Lung microvascular endothelial cell (primary cell): ENCODE results near the gene PDP2. TPM values are rescaled to one million over a fixed set of nuclear protein-coding genes. Genes with fewer than 3 reads are reported as not detected.
"Not testable (repeated sequence)": the region's sequence is repeated elsewhere in the genome, so short reads cannot be mapped to it uniquely, and the experiment has no call there.

Source experiments
- DNase-seq, 2 donors: peaks; one replicate each; pipeline versions ENCODE4 v3.0.0 to v3.0.0-alpha.2; 2010; ENCODE audit warnings: low read depth in 2 of 2
- total RNA-seq: library from RNA; depleted of rRNA; stranded (reverse); fragments of >200 nt; gene quantifications from 2 replicates; pipeline ENCODE4 v1.2.1, GENCODE V29; 2014

PDP2 gene
- total RNA-seq, 1 donor from 2014 or later = 6.7 TPM

GRCh38 chr16:66853261-66854139 lies 26.8 kb upstream of the PDP2 start:
- DNase-seq = no peak

GRCh38 chr16:66856184-66856730 lies 24.1 kb upstream of the PDP2 start:
- DNase-seq = no peak

GRCh38 chr16:66856801-66857200 lies 23.5 kb upstream of the PDP2 start:
- no peak for DNase-seq

DNA sequence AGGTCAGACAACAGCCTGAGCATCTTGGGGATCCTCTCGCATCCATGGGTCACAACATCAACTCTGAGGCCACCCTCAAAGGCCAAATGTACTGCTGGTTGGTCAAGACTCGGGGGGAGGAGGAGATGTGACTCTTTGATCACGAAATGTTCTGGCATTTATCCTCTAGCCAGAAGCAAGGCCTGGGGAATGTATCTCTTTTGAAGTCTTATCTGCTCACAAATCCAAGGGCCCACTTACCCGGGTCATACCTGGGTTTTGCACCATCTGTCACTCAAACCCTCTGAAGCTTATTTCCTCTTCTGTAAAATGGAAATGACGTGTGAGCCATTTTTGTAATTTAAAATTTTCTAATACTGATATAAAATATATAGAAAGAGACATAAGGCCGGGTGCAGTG lies 22.9 kb upstream of the PDP2 start:
- DNase-seq = no peak

- peak; percentile 56 to 89 for DNase-seq
Measured at GRCh38 chr16:66858740-66859396, 21.4 kb upstream of the PDP2 start.

DNA sequence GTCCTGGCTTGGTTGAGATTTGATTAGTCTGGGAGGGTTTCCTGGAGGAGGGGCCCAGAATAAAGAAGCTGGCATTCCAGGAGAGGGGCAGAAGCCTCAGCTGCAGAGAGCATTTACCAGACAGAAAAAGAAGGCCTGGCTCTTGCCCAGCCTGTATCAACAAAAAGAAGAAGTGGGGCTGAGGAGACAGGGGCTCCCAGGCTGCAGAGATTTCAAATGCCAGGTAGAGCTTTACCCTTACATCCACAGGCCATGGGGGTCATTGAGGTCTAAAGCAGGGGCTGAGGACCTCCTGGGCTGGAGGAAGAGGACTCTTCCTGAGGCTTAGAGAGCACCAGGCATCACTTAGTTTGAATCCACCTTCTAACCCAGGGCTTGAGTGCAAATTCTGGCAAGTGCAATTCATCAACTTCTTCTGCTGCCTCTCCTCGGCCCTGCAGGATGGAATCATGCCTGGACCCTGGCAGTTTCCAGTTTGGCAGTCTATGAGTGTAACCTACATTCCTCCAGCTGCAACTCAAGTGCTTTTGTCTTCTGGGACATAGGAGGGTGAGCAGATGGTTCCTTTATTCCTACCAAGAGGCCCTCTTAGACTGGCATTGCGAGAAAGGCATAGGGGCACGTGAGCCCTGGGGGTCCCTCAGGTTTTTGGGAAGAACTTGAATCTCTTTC lies 20.8 kb upstream of the PDP2 start:
- DNase-seq = no peak

GRCh38 chr16:66862023-66862520 lies 18.2 kb upstream of the PDP2 start:
- no peak for DNase-seq

- no peak for DNase-seq
Measured at GRCh38 chr16:66863707-66864106, 16.6 kb upstream of the PDP2 start.

DNA sequence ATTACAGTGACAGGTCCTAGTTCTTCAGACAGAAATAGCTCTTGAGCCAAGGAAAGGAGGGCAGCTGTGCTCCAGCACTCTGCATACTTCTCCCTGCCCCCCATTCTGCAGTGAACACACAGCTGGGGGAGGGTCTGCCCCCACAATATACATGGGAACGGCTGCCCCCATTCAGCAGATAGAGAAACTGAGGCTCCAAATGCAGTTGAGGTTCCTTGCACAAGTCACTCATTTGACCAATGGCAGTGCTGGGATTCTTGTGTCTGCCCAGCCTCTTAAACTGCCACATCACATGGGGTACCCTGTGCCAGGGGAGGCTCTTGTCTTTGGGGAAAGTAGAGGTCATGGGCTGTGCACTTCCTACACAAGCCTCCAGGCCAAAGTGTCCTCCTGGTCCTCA lies 10.9 kb upstream of the PDP2 start:
- no peak for DNase-seq

- not testable (repeated sequence) for DNase-seq
Measured at GRCh38 chr16:66871363-66871762, 9.0 kb upstream of the PDP2 start.

- no peak for DNase-seq
Measured at GRCh38 chr16:66871840-66872239, 8.5 kb upstream of the PDP2 start.

DNA sequence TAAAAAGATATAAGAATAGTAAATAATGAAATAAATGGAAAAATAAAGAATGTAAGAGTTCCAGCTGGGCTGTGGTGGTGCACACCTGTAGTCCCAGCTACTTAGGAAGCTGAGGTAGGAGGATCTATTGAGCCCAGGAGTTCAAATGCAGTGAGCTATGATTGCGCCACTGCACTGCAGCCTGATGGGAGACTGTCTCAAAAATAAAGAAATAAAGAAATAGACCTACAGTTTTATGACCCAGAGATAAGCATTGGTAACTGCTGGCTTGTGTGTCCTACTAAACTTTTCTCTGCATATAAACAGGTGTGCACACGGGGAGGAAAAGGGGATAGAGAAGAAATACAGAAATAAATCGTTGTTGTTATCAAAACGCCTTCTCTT lies 7.8 kb upstream of the PDP2 start:
- DNase-seq = no peak

DNA sequence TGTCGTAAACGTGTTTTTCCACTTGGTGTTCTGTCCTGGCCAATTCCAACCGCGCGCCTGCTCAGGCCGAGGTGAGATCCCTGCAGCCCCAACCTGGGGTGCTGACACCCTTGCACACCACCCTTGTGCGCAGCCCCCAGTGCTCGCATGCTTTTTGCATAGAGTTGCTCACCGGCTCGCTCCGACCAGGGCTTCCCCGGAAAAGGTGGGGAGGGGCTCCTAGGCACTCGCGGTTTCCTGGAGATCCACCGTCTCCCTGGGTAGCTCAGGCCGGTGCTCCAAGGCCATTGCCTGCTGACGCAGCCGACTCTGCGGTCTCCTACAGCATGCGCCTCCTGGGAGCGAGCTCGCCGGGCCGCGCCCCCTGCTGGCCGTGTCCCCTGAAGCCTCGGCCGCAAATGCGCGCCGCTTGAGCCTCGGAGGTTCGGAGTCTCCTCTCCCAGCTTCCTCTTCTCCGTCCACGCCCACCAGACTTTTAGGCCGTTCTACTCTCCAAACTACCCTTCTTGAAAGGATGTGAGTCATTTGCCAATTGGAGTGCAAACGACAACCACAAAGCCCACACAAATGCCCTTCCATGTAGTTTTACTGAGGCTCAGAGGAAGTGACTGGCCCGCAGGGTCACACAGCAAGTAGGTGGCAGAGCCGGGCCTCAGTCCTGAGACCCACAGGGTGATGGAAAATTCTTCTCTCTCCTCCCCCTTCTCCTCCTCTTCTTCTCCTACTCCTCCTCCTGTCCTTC lies 7.2 kb upstream of the PDP2 start:
- peak; percentile 83 to 99 for DNase-seq

DNA sequence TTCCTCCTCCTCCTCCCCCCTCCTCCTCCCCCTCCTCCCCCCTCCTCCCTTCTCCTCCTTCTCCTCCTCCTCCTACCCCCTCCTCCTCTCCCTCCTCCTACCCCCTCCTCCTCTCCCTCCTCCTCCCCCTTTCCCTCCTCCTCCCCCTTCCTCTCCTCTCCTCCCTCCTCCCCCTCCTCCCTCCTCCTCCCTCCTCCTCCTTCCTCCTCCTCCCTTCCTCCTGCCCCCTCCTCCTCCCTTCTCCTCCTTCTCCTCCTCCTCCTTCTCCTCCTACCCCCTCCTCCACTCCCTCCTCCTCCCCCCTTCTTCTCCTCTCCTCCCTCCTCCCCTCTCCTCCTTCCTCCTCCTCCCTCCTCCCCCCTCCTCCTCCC lies 6.6 kb upstream of the PDP2 start:
- no peak for DNase-seq

DNA sequence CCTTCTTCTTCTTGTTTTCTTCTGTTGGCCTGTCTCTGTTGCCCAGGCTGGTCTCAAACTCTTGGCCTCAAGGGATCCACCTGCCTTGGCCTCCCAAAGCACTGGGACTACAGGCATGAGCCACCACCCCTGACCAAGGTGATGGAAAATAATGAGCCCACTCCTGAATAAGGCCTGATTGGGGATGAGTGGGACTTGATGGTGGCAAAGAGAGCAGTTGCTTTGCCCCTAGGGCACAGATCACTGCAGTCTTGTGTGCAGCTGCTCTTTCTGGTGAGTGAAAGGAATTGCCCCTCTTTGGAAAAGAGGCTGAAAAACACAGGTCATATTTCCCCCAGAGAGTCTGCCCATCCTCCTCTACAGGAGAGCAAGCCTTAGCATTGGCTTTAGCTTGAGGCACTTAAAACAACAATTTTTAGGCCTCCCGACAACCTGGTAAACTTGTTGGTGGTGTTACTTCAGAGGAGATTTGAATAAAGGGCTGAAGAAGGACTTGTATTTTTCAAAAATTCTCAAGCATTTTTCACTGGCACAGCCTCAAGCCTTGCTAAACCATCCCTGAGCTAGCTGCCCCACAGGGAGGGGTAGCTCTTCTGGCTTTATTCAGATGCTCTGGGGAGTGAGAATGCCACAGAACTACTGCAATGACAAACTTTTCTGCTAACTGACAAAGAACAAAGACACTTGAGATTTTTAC lies 6.1 kb upstream of the PDP2 start:
- DNase-seq = no peak

GRCh38 chr16:66878067-66878466 lies 2.2 kb upstream of the PDP2 start:
- no peak for DNase-seq

- peak in 1 of 2 donors; percentile 23 for DNase-seq
Measured at GRCh38 chr16:66881014-66881417, 701 bp downstream of the PDP2 start.

GRCh38 chr16:66881560-66881959 lies 1.2 kb downstream of the PDP2 start:
- no peak for DNase-seq

GRCh38 chr16:66881964-66882508 lies 1.7 kb downstream of the PDP2 start:
- no peak for DNase-seq

DNA sequence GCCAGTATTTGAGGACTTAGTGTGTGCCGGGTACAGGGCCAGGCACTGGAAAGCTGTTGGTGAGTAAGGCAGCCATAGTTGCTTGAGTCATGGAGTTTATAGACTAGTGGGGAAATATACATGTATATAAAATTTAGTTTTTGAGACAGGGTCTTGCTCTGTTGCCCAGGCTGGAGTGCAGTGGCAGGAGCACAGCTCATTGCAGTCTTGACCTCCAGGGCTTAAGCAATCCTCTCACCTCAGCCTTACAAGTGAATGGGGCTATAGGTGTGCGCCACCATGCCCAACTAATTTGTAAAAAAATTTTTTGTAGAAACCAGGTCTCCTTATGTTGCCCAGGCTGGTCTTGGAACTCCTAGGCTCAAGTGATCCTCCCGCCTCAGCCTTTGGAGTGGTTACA lies 2.4 kb downstream of the PDP2 start:
- no peak for DNase-seq
